Aorta (tissue), 5 donors: Measurements from ENCODE around the gene RASA4. TPM values are rescaled to one million over a fixed set of nuclear protein-coding genes. Genes with fewer than 3 reads are reported as not detected.
A peak's percentile ranks its signal among the peaks of the same experiment; 100 is the strongest.
"Not testable (repeated sequence)": the region's sequence is repeated elsewhere in the genome, so short reads cannot be mapped to it uniquely, and the experiment has no call there.

Experiments
- ATAC-seq: fragments of 200-7000 bp; cut with Tn5 transposase; one replicate; pipeline ENCODE4 v1.9.1; 2022; ENCODE audit warnings: moderate library complexity; ENCODE audit not compliant: low FRiP score
- DNase-seq, 2 donors: peaks; one replicate each; pipeline ENCODE4 v3.0.0-alpha.2; 2020
- H3K27ac ChIP-seq, 2 donors: one replicate each; pipeline ENCODE4 v1.5.1; 2013; ENCODE audit warnings: low read length in 2 of 2, mild to moderate bottlenecking in 2 of 2, moderate library complexity in 2 of 2, control low read depth in 1 of 2, inconsistent platforms in 1 of 2, low read depth in 1 of 2
- H3K27me3 ChIP-seq, 2 donors: one replicate each; pipeline ENCODE4 v1.6.1; 2013; ENCODE audit warnings: control low read depth in 1 of 2, low read length in 1 of 2, mild to moderate bottlenecking in 1 of 2, moderate library complexity in 1 of 2; ENCODE audit not compliant: insufficient read depth in 2 of 2, control insufficient read depth in 1 of 2
- H3K36me3 ChIP-seq, 2 donors: one replicate each; pipeline ENCODE4 v1.6.1; 2013; ENCODE audit warnings: control low read depth in 1 of 2, low read length in 1 of 2, mild to moderate bottlenecking in 1 of 2; ENCODE audit not compliant: insufficient read depth in 2 of 2, control insufficient read depth in 1 of 2
- H3K4me1 ChIP-seq, 2 donors: one replicate each; pipeline ENCODE4 v1.6.1; 2013; ENCODE audit warnings: low read length in 2 of 2, control low read depth in 1 of 2, mild to moderate bottlenecking in 1 of 2, moderate library complexity in 1 of 2; ENCODE audit not compliant: insufficient read depth in 2 of 2, control insufficient read depth in 1 of 2
- H3K4me3 ChIP-seq, 2 donors: one replicate each; pipeline ENCODE4 v1.5.1; 2013; ENCODE audit warnings: low read length in 2 of 2, control low read depth in 1 of 2, mild to moderate bottlenecking in 1 of 2
- H3K9me3 ChIP-seq: one replicate; pipeline ENCODE4 v1.6.1; 2013; ENCODE audit warnings: mild to moderate bottlenecking, low read length; ENCODE audit not compliant: control insufficient read depth
- WGBS, 2 donors: extraction: QIAGEN DNeasy Blood & Tissue Kit; methylation state at CpG; one replicate each; pipeline ENCODE4 v1.1.7; 2013; 5-methylcytosine and 5-hydroxymethylcytosine counted together
- intact Hi-C, 2 donors: fragments of 100-400 bp; cut with DNase I; formaldehyde crosslinking; loops; one replicate each; pipeline versions ENCODE4 v1.14.2 to v1.15.0; 2022
- polyA plus RNA-seq, 2 donors: library from polyadenylated mRNA; stranded (reverse); fragments of 200-250 nt; gene quantifications; one replicate each; pipeline ENCODE4 v1.2.3, GENCODE V29; 2013
- total RNA-seq, 2 donors: library from RNA; stranded (reverse); fragmentation: NEBNext Ultra II Directional; extraction: Animal tissue kit (Norgen Biotek cat#: 25700); gene quantifications; one replicate each; pipeline ENCODE4 v1.2.1, GENCODE V29; 2021
- donor health status: healthy with polysubstance abuse.
- donor health status: Bipolar disorder and iron deficiency.
- donor health status: DM: no; HTN: no; CAD: no.
- donor health status: DM: no; HTN: no; CAD: no.
- donor health status: DM: yes; HTN: yes; CAD: no.

The RASA4 gene
- total and polyA plus RNA-seq, 4 donors, result 19.2 to 354 (median 97.3) TPM

DNA sequence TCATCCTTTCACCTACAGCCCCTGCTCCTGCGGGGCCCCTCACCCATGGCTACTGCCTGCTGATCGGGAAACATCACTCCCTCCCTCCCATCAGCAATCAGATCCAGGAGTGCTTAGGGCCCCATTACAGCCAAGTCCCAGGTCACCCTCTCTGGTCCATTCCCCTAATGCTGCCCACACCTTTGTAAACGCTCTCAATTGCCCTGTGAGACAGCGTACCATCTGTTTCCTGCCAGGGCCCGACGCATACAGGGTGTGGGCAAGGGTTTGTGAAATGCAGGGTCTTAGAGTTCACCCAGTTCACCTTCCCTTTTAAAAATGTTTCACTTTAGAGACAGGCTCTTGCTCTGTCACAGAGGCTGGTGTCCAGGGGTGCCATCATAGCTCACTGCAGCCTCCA lies 17.7 kb upstream of the RASA4 start:
- H3K4me1 ChIP-seq, H3K36me3 ChIP-seq, H3K27me3 ChIP-seq, intact Hi-C loops, H3K4me3 ChIP-seq, H3K9me3 ChIP-seq, ATAC-seq, DNase-seq, H3K27ac ChIP-seq: not testable (repeated sequence)
- 85 to 88% methylated on average over 2 of the region's 6 CpGs for WGBS, 2 donors

DNA sequence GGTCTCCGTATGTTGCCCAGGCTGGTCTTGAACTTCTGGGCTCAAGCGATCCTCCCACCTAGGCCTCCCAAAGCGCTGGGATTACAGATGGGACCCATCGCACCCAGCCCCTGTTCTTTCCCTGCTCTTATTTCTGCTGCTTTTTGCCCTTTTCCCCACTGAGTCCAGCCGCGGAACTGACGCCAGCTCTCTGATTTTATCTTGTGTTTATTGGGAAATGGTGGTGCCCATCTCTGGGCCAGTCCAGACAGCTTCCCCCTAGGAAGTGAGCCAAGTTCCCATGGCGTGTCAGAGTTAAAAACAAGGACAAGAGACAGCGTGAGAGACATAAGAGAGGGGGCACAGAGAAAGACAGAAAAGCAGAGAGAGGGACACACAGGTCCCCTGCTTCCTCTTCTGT lies 14.1 kb upstream of the RASA4 start:
- H3K27ac ChIP-seq, ATAC-seq, intact Hi-C loops, H3K36me3 ChIP-seq, H3K9me3 ChIP-seq, H3K4me3 ChIP-seq, H3K4me1 ChIP-seq, H3K27me3 ChIP-seq: not testable (repeated sequence)
- 61 to 72% methylated on average over 5 of the region's 9 CpGs for WGBS, 2 donors
- DNase-seq, result peak in 1 of 2 donors; percentile 42

DNA sequence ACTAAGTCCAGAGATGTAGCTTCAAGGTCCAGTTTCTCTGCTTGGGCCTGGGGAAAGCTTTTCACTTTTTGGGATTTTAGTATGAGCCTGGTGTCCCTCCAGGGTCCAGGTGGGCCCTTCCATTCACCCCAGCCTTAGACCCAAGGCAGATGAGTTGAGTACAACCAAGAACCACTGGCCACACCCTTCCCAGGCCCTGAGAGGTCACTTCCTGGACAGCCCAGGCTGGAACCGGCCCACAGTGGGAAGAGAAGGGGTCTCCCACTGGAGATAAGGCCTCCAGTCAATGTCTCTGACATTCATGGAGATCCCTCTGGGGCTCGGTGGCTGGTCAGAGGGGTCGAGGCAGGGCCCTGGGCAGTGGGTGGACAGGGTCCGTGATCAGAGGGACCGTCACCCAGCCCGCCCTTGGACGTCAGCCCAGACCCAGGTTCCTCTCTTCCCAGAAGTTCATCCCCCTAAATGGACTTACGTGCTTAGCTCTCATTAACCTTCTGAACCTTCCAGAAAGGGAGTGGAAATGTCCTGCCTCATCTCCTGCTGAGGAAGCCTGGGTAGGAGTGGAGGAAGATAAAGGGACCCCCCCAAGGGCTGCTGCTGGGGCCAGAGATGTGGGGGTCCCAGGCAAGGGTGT lies 10.8 kb upstream of the RASA4 start:
- peak; percentile 8 for ATAC-seq
- H3K27ac ChIP-seq, H3K9me3 ChIP-seq, DNase-seq, H3K4me1 ChIP-seq, H3K27me3 ChIP-seq, intact Hi-C loops, H3K36me3 ChIP-seq, H3K4me3 ChIP-seq: not testable (repeated sequence)
- no CpG with 5 or more reads among the region's 8 CpGs for WGBS, 2 donors

DNA sequence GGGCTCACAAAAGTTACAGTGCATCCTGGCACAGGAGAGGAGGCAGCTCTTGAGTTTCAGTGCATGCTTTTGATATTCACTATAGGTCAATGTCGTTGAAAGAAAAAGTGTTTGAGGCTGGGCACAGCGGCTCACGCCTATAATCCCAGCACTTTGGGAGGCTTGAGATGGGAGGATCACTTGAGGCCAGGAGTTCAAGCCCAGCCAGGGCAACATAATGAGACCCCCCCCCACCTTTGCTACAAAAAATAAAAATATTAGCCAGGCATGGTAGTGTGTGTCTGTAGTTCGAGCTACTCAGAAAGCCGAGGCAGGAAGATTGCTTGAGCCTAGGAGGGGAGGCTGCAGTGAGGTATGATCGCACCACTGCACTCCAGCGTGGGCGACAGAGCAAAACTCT lies 1.6 kb upstream of the RASA4 start:
- H3K36me3 ChIP-seq, H3K27me3 ChIP-seq, H3K4me3 ChIP-seq, H3K4me1 ChIP-seq, H3K27ac ChIP-seq, intact Hi-C loops, H3K9me3 ChIP-seq, ATAC-seq: not testable (repeated sequence)
- WGBS, 2 donors, result 85% methylated on average over 3 to 5 of the region's 8 CpGs
- peak in 1 of 2 donors; percentile 15 for DNase-seq

DNA sequence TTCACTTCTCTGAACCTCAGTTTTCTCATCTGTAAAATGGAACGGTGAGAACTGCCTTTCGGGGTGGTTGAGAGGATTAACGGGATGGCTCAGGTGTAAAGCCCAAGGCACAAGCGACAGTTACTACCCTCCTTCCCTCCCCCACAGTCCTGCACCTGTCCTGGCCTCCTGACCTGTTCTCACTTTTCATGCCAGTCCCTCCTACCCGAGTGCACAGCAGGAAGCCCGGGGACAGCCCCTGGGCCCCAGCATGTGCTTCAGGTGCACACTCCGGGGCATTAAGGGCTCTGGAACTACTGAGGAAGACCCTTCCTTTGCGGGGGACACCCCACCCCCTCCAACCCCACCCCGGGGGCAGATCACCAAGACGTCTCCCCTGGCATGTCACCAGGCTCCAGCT lies 626 bp downstream of the RASA4 start:
- H3K36me3 ChIP-seq, intact Hi-C loops, H3K4me3 ChIP-seq, H3K9me3 ChIP-seq, H3K27ac ChIP-seq, ATAC-seq, H3K27me3 ChIP-seq, DNase-seq, H3K4me1 ChIP-seq: not testable (repeated sequence)
- no CpG with 5 or more reads among the region's 10 CpGs for WGBS, 2 donors

DNA sequence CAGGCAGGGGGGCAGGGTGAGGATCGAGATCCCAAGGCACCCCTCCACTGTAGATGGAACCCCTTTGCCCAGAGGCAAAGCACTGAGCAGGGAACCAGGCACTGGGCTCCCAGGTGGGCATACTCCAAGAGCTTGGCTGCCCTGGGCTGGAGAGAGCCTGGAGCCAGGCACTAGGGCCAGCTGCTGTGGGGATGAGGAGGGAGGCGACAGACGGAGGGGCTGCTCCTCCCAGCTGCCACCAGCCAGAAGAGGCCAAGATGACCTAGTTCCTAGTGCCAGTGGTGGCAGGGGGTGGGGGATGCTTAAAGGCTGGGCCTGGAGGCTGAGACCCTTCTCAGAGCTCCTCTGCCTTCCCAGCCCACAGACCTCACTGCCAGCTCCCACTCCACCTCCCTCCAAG lies 1.7 kb downstream of the RASA4 start:
- H3K27me3 ChIP-seq, DNase-seq, H3K9me3 ChIP-seq, H3K36me3 ChIP-seq, H3K27ac ChIP-seq, H3K4me3 ChIP-seq, H3K4me1 ChIP-seq, intact Hi-C loops: not testable (repeated sequence)
- no CpG with 5 or more reads among the region's 3 CpGs for WGBS, 2 donors
- peak; percentile 0 for ATAC-seq

DNA sequence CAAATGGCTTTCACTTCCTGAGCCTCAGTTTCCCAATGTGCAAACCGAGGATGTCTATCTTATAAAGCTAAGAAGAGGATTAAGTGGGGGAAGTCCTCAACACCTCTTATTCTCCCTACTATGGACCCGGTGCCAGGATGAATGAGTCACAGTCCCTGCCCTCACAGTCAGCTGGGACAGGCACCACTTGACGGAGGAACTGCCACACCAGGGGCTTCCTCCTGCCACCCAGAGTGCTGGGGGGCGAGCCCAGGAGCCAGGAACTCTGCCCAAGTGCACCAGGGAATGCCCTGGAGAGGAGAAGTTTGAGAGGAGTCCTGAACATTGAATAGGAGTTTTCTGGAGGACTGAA lies 2.2 kb downstream of the RASA4 start:
- H3K36me3 ChIP-seq, H3K9me3 ChIP-seq, H3K27ac ChIP-seq, H3K4me3 ChIP-seq, DNase-seq, H3K4me1 ChIP-seq, intact Hi-C loops, H3K27me3 ChIP-seq: not testable (repeated sequence)
- ATAC-seq, result peak; percentile 42
- WGBS, 2 donors, result no CpG with 5 or more reads among the region's 4 CpGs

DNA sequence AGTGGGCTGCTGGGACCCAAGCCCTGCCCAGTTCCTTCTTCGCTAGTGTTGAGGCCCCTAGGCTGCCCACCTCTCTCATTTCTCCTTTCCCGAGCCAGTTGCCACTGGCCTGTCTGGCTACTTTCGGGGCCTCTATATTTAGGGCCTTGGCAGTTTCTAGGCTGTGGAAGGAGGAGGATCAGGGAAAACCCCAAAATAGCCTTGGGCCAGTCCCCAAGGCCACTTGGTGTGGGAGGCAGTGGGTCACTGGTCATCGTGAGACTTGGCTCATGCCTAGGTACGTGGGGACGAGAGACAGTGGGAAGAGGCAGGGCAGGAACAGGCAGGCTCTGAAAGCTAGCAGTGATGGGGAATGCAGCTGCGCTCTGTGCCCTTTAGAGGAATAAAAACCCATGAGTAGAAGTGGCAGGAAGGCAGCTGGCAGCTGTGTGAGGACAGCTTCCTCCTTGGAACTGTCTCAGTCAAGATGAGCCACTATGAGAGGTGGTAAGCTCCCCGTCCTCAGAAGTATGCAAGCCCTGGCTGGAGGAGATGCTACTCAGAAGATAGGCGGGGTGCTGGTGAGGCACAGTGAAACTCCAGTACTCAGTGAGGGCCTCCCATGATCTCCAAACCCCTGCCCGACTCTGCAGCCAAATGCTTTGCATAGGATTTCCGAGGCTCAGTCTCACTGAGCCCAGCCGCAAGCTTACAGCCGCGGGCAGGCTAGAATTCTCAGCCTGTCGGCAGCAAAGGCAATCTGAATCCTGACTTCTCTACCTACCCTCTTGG lies 2.8 kb downstream of the RASA4 start:
- H3K9me3 ChIP-seq, H3K27ac ChIP-seq, H3K27me3 ChIP-seq, H3K4me1 ChIP-seq, ATAC-seq, intact Hi-C loops, H3K4me3 ChIP-seq, H3K36me3 ChIP-seq: not testable (repeated sequence)
- DNase-seq, result peak in 1 of 2 donors; percentile 50
- 22 to 29% methylated on average over 4 to 5 of the region's 15 CpGs for WGBS, 2 donors

DNA sequence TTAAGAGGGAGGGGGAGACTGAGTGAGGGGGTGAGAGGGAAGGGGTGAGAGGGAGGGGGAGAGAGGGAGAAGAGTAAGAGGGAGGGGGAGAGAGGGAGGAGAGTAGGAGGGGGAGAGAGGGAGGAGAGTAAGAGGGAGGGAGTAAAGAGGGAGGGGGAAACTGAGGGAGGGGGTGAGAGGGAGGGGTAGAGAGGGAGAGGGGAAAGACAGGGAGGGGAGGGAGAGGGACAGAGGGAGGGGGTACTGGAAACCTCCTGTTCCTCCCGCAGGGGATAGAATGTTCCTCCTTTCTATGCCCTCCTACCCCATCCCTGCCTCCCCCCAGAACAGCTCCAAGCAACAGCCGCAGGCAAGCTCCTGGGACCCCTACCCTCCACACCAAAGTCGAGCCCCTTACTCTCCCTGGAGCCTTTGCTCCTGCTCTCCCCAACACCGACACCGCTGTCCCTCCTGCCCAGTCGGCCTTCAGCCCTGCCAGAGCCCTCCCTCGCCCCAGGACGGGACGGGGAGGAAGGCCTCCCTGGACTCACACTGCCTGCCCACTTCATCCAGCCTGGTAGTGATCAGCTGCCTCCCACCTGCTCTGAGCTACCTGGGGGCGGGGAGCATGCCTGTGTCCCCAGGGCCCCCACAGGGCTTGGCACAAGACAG lies 4.8 kb downstream of the RASA4 start:
- peak; percentile 64 to 80 for DNase-seq
- 27 to 34% methylated on average over 7 to 8 of the region's 10 CpGs for WGBS, 2 donors

More for the DNA sequence above, 4.8 kb downstream of the RASA4 start:
- H3K27ac ChIP-seq, H3K9me3 ChIP-seq, H3K36me3 ChIP-seq, H3K4me1 ChIP-seq, intact Hi-C loops, ATAC-seq, H3K4me3 ChIP-seq, H3K27me3 ChIP-seq: not testable (repeated sequence)
